Endothelial cell (in vitro differentiated cells): ENCODE measurements around the gene PLXNA2. TPM values are rescaled to one million over a fixed set of nuclear protein-coding genes. Genes with fewer than 3 reads are reported as not detected.

Experiments
- DNase-seq: peaks from one replicate; pipeline ENCODE4 v3.0.0; 2021; ENCODE audit warnings: low spot score
- H3K27ac Mint-ChIP-seq: one replicate; pipeline ENCODE4 v1.8.0; 2021; ENCODE audit warnings: mixed read lengths, inconsistent platforms; ENCODE audit not compliant: unreplicated experiment
- H3K27me3 Mint-ChIP-seq: one replicate; pipeline ENCODE4 v1.8.0; 2021; ENCODE audit warnings: mild to moderate bottlenecking, moderate library complexity, mixed read lengths, inconsistent platforms; ENCODE audit not compliant: unreplicated experiment
- H3K36me3 Mint-ChIP-seq: one replicate; pipeline ENCODE4 v1.8.0; 2021; ENCODE audit warnings: mild to moderate bottlenecking, low read depth, mixed read lengths, inconsistent platforms; ENCODE audit not compliant: unreplicated experiment
- H3K4me1 Mint-ChIP-seq: one replicate; pipeline ENCODE4 v1.8.0; 2021; ENCODE audit warnings: mild to moderate bottlenecking, mixed read lengths, inconsistent platforms; ENCODE audit not compliant: unreplicated experiment
- H3K4me3 Mint-ChIP-seq: one replicate; pipeline ENCODE4 v1.8.0; 2021; ENCODE audit warnings: mild to moderate bottlenecking, mixed read lengths, inconsistent platforms; ENCODE audit not compliant: unreplicated experiment
- H3K9me3 Mint-ChIP-seq: one replicate; pipeline ENCODE4 v1.8.0; 2021; ENCODE audit warnings: mixed read lengths, inconsistent platforms; ENCODE audit not compliant: unreplicated experiment
- total RNA-seq: library from RNA; stranded (reverse); fragmentation: NEBNext Ultra II Directional; extraction: Animal tissue kit (Norgen Biotek cat#: 25700); gene quantifications from one replicate; pipeline ENCODE4 v1.2.1, GENCODE V29; 2021; ENCODE audit not compliant: unreplicated experiment
- TF ChIP-seq, protein P1 (sequence below): fragments of 200-600 bp; sonication (generic); IDR thresholded peaks from one replicate; pipeline ENCODE4 v1.5.0; 2021; ENCODE audit warnings: antibody characterized with exemption; ENCODE audit not compliant: unreplicated experiment

PLXNA2 gene
- total RNA-seq, 1 donor from 2014 or later = 25.6 TPM

DNA sequence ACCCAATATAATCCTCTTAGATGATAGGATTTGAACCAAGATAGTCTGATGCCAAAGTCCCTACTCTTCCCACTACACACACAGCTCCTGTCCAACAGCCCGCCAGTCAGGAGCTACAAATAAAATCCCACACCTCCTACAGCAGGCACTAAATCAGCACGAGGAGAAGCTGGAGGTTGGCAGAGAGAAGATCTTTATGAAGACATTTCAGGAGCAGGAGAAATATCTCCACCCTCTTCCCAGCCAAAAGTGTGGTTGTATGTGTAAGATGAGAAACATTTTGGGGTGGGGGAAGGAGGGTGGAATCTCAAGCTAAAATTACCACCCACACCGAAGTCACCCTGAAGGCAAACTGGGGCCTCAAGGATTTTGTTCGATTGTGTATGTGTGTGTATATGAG lies 54.5 kb downstream of the PLXNA2 start:
- no peaks in the 10 kb centered on the region for H3K4me1 Mint-ChIP-seq
- H3K9me3 Mint-ChIP-seq = no peaks in the 10 kb centered on the region
- no peaks in the 10 kb centered on the region for H3K27me3 Mint-ChIP-seq

DNA sequence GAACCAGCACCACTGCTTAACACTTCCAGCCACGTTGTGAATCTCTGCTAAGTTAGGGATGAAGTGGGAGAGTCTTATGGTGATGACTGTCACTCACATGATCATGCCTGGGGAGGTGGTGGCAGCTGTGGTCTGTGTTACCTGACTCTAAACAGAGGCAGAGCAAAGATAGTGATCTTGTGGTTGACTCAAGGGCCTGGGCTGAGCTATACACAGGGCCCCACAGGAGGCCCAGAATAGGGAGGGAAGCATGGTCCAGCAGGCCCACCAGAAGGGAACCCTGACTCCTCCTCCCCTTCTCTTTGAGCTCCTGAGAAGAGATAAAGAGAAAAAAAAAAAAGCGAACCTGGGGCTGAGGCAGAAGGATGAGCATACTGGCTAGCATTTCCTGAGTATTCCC lies 55.0 kb downstream of the PLXNA2 start:
- no peak overlapping the region for H3K4me3 Mint-ChIP-seq
- H3K27ac Mint-ChIP-seq = no peak overlapping the region
- H3K4me1 Mint-ChIP-seq = no peaks in the 10 kb centered on the region
- TF ChIP-seq, protein P1, sequence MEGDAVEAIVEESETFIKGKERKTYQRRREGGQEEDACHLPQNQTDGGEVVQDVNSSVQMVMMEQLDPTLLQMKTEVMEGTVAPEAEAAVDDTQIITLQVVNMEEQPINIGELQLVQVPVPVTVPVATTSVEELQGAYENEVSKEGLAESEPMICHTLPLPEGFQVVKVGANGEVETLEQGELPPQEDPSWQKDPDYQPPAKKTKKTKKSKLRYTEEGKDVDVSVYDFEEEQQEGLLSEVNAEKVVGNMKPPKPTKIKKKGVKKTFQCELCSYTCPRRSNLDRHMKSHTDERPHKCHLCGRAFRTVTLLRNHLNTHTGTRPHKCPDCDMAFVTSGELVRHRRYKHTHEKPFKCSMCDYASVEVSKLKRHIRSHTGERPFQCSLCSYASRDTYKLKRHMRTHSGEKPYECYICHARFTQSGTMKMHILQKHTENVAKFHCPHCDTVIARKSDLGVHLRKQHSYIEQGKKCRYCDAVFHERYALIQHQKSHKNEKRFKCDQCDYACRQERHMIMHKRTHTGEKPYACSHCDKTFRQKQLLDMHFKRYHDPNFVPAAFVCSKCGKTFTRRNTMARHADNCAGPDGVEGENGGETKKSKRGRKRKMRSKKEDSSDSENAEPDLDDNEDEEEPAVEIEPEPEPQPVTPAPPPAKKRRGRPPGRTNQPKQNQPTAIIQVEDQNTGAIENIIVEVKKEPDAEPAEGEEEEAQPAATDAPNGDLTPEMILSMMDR = no peak
- H3K27me3 Mint-ChIP-seq = no peaks in the 10 kb centered on the region
- H3K36me3 Mint-ChIP-seq = peaks cover 19% of the 10 kb centered on the region
- DNase-seq = no peak
- no peaks in the 10 kb centered on the region for H3K9me3 Mint-ChIP-seq

More for the DNA sequence above, 54.5 kb downstream of the PLXNA2 start:
- Mint-ChIP-seq H3K4me3 (no peak overlapping the region), H3K36me3 (peaks cover 19% of the 10 kb centered on the region), H3K27ac (no peak overlapping the region)
- DNase-seq = no peak
- TF ChIP-seq, protein P1 = no peak

DNA sequence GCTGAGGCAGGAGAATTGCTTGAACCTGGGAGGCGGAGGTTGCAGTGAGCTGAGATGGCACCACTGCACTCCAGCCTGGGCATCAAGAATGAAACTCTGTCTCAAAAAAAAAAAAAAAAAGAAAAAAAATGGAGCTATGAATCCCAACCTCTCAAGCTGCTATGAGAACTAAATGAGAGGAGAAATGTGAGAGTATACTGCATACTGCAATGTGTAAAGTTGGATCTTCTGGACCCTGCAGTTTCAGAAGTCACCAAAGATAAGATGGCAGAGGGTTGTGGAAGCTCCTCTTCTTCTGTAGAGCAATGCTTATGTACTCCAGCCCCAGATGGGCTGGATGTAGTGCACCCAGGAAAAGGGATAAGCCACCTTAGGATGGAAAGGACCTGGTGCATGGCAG lies 55.6 kb downstream of the PLXNA2 start:
- Mint-ChIP-seq H3K4me1 (no peaks in the 10 kb centered on the region), H3K27me3 (no peaks in the 10 kb centered on the region)
- TF ChIP-seq, protein P1 = no peak

DNA sequence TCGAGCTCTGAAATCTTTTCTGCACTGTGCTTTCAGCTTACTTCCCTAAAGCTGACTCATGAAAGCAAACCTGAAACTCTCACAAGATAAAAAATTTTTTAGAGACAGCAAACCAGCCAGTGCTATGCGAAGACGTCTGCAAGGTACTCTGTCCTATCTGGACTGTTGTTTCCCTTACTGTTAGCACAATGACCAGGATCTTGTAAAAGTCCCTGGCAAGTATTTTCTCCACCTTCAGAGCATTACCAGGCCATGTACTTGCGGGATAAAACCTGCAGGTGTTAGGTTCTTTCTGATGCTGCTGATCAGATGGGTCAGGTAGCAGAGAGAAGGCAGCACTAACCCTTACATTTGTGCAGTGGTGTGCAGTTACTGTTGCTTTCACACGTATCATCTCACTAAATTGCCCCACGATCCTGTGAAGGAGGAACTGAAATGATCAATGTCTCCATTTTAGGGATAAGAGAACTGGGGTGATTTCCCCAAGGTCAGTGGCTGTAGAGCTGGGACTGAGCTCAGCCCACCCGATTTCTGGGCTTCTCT lies 56.6 kb downstream of the PLXNA2 start:
- TF ChIP-seq, protein P1 = no peak
- H3K4me1 Mint-ChIP-seq = peaks cover 5% of the 10 kb centered on the region

More for the DNA sequence above, 55.6 kb downstream of the PLXNA2 start:
- DNase-seq = no peak
- no peak overlapping the region for H3K4me3 Mint-ChIP-seq
- no peaks in the 10 kb centered on the region for H3K9me3 Mint-ChIP-seq
- H3K27ac Mint-ChIP-seq = no peak overlapping the region
- H3K36me3 Mint-ChIP-seq = peaks cover 19% of the 10 kb centered on the region

DNA sequence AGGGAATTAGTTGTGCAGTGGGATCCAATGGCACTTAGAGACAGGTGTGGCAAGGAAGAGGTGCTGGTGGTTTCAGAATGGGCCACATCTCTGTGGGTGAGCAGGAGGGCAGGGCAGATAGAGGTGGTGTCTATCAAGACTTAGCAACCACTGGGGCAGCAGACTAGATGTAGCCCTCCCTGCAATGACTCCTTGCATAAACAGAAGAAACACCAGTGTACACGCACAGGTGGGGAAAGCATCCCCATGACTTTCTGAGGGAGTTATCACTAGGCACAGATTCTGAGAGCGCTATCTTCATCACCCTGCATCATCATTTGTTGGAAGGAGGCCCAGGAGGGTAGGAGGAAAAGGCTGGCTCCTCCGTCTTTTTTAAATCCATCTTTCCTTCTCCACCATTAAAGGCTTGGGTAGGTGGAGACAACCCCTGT lies 58.4 kb downstream of the PLXNA2 start:
- Mint-ChIP-seq H3K4me1 (peaks cover 8% of the 10 kb centered on the region), H3K36me3 (peaks cover 19% of the 10 kb centered on the region), H3K4me3 (no peak overlapping the region), H3K9me3 (no peaks in the 10 kb centered on the region), H3K27me3 (no peaks in the 10 kb centered on the region), H3K27ac (no peak overlapping the region)
- TF ChIP-seq, protein P1 = no peak
- no peak for DNase-seq

More for the DNA sequence above, 56.6 kb downstream of the PLXNA2 start:
- Mint-ChIP-seq H3K27ac (no peak overlapping the region), H3K9me3 (no peaks in the 10 kb centered on the region), H3K4me3 (no peak overlapping the region), H3K27me3 (no peaks in the 10 kb centered on the region), H3K36me3 (peaks cover 19% of the 10 kb centered on the region)
- DNase-seq = no peak
